NOMO-1 treated with DMSO at 0.1 percent for 48 hours (cell line): ENCODE measurements around the gene WDFY4.

Source experiments
- DNase-seq: peaks from one replicate; lab custom pipeline; 2025; ENCODE audit not compliant: unreplicated experiment; lab: John Stamatoyannopoulos, UW

The WDFY4 gene

DNA sequence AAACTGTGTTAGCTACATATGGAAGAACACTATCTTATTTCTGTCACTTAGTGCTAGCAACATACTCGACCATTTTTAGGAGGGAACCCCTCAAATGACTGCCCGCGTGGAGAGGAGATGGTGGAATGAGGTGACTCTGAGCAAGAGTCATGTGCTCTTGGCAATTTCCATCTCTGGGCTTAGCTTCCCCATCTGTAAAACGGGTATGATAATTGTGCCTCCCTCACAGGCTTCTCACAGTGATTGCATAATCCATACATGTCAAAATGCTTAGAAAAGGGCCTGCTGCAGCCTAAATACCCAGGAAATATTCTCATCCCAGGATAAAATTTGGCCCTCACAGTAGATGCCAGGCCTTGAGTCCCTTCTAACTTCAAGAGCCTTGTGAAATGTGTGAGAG is 86.6 kb downstream of the WDFY4 start:
- no peak for DNase-seq

DNA sequence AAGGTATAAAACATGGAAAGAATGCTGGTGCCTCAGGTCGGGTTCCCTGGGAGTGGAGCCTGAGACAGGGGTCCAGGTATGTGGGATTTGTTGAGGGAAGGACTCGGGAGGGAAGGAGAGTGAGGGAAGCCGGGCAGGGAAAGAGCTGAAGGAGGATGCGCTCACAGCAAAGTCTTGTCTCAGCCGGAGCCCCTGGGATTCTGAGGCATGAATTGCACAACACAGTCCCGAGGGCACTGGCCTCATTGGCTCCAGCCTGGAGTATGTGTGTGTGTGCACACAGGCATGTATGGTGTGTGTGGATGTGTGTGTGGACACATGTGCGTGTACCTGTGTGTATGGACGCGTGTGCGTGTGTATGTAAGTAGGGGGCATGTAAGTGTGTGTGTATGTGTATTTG is 87.4 kb downstream of the WDFY4 start:
- DNase-seq, result no peak

DNA sequence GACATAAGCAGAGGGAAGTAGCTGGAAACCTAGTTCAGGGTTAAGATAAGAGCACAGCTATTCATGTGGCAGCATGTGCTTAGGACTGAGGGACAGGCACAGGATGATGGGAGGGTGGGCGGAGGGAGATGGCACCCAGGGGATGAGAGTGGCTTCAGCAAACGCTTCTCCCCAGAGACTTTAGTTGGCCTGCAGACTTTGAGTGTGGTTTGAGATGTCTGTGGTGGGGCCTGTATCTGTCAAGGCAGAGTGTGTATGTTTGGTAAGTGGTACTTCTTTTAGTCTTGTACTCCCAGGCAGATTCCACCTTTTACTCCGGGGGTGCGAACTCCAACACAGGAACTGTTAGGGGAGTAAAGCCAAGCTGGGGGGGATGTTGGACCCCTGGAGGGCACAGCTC is 88.9 kb downstream of the WDFY4 start:
- DNase-seq, result no peak

DNA sequence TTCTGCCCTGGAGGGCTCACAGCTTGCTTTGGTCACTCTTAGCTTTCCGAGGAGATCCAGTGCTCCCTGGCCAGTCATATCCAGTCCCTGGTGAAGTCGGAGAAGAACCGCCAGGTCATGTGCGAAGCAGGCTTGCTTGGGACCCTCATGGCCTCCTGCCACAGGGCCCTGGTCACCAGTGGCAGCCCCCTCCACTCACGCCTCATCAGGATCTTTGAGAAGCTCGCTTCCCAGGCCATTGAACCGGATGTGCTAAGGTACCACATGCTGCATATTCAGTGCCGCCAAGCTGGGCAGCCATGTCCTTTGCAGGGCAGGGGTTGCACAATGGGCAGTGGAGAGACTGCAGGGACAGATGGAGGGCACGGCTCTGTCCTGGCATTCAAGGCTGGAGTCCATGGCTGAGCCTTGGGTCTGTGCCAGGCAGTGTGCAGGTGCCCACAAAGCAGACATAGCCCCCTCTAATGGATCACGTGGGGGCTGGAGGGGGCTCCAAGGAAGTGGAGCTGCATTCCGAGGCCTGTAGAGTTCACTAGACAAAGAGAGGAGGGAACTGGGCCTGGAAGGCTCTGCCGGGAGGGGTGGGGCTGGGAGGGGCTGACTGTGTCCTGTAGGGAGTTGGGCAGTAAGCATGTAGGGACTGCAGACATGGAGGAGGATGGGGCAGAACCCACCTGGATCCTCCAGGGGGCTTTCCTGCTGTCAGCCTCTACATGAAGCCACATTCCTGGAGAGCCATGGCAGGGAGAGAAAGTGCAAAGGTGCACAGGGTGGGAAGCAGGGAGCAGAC is 89.9 kb downstream of the WDFY4 start:
- no peak for DNase-seq

DNA sequence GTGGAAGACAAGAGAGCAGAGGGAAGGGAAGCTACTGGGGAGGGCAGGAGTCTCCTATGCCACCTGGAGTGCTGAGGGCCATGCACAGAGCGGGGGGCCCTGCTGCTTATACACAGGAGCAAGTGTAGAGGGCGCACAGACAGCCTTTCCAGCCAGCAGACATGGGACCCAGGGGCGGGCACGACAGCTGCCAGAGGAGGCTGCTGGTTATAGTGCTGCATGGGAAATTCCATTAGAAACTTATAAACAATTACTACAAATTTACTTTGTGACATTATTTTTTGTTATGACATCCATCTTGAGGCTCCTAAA is 90.5 kb downstream of the WDFY4 start:
- no peak for DNase-seq

DNA sequence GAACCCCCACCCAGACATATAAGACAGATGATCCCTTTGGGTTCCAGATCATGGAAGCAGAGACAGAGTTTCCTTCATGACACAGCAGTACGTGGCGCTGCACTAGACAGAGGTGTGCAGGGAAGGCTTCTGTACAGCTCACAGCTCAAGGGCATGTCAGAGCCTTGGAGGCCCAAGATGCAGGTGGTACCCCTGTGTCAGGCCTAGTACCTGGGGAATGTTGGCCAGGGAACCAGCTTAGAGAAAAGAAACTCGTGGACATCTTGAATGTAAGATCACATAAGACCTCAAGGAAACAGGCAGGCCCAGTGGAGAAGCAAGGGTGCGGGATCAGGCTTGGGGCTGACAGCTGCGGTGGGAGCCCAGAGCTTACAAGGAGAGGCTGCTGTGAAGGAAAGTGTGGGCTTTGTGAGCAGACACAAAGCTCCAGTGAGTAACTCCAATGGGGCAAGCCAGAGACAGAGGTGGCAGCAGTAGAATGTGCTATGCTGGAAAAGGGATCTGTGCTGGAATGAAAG is 91.4 kb downstream of the WDFY4 start:
- no peak for DNase-seq

DNA sequence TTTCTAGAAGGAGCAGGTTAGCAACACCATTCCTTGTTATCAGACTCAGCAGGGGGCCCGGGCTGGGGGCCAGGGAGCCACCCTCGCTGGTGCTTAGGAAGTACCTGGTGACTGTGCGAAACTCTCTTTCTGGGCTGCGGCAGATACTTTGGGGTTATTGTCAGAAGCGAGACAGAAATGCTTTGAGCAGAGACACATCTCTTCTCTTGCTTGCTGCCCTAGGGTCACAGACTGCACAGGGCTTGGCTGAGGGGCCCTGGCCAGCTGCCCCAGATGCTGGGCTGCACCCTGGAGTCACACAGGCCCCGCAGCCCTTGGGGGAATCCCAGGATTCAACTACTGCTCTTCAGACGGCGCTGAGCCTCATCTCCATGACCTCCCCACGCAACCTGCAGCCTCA is 91.9 kb downstream of the WDFY4 start:
- no peak for DNase-seq

DNA sequence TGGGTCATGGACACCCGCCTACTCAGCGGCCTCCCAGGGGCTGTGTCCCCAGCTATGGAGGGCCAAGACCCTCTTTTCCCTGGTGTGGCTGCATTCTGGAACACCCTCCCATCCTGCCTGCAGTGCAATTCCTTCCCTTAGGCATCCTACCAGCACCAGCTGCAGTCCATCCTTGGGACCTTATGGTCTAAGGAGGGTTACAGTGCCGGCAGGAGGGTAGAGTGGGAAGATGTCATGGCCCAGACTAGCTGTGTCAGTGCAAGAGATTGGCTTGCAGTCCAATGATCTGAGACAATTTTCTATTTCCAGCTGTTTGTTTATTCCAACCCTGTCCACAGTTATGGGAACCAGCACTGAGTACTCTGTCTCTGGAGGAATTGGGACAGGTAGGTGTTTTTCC is 92.4 kb downstream of the WDFY4 start:
- DNase-seq, result no peak

DNA sequence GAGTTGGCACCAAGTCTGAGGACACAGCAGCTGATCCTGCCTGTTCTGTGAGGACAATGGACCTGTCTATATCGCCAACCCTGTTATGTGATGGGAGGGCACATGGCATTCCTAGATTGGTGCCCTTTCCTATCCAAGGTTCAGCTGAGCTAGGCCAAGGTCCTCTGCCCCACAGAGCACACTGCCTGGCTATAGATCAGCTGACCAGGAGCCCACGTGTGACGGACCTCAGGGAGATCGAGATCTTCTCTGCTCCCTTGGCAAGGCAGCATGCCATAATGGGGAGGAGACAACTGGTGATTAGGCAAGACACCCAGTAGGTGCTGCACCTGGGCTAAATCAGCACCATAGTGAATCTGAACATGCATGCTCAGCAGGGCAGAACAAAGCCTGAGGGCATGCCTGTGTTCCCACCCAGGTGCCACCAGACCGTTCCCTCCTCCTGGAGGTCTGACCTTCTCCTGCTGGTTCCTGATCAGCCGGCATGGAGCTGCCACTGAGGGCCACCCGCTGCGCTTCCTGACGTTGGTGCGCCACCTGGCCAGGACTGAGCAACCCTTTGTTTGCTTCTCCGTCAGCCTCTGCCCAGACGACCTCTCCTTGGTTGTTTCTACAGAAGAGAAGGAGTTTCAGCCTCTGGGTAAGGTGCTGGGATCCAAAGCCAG is 93.7 kb downstream of the WDFY4 start:
- DNase-seq, result no peak

DNA sequence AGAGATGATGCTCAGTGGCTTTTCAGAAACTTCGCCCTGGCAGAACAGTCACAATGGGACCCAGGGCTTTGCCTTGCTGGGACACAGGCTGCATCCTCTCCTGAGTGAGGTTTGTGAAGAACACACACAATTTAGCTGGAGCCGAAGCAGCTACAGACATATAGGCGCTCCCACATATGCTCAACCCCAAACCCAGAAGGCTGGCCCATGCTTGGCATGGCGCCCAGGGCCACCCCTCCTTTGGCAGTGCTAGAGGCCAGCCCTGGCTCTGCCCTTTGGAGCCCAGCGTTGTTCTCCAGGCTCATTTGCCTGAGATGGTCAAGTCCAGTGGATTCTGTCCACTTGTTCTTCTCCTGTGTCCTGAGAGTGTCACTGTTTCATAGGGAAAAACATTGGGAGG is 94.4 kb downstream of the WDFY4 start:
- no peak for DNase-seq

DNA sequence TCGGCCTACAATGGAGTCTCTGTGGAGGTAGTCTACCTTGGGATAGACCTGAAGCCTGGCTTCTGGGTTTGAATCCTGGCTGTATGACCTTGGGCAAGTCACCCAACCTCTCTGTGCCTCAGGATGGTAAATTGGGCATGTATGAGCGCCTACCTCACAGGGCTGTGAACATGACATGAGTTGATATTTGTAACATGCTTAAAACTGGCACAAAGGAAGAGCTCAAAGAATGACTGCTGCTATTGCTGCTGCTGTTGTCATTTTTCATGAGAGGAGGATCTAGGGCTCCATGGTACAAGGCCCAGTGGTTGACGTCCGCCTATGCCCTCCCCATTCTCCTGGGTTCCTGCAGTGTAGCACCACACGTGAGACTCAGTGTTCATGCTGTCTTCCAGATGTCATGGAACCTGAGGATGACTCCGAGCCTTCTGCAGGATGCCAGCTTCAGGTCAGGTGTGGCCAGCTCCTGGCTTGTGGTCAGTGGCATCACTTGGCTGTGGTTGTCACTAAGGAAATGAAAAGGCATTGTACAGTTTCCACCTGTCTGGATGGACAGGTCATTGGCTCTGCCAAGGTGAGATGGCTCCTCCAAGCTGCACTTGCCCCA is 95.0 kb downstream of the WDFY4 start:
- DNase-seq, result no peak

DNA sequence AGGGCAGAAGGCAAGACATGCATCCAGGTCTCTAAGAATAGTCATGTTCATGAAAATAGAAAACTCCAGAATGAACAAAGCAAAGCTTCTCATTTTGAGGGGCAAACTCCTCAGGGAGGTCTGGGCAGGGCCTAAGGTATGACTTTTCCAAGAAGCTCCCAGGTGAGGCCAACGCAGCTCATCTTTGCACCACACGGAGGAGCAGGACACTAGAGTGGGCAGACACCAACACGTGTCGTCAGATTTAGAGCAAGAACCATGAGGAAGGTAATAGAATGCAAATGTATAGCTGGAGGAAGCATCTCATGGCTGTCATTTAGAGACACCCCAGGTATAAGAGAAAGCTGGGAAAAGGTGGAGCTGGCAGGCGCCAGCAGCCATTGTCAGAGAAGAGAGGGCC is 95.7 kb downstream of the WDFY4 start:
- DNase-seq, result no peak

DNA sequence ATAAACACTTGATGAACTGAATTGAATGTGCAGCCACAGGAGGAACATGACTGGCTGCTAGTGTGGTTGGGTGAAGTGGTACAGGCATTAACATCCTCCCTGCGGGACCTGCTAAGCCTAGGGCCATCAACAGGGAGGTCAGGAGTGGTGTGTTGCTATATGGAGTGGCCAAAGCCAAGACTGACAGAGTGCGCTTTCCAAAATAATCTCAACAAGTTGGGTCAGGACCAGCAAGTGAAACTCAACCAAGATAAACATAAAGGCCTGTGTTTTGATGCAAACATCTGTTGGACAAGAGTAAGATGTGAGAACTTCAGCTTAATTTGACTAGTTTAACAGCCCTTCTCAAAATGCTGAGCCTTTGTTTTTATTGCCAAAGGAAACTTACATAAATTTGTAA is 97.7 kb downstream of the WDFY4 start:
- no peak for DNase-seq

DNA sequence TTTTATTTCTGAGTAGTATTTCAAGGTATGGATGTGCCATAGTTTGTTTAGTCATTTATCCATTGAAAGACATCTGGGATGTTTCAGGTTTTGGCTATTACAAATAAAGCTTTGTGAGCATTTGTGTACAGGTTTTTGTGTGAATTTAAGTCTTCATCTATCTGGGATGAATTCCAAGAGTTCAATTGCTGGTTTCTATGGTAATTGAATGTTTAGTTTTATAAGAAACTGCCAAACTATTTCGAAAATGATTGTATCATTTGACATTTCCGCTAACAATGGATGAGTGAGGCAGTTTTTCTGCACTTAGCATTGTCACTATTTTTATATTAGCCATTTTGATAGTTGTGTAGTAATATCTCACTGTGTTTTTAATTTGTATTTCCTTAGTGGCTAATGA is 99.4 kb downstream of the WDFY4 start:
- no peak for DNase-seq

DNA sequence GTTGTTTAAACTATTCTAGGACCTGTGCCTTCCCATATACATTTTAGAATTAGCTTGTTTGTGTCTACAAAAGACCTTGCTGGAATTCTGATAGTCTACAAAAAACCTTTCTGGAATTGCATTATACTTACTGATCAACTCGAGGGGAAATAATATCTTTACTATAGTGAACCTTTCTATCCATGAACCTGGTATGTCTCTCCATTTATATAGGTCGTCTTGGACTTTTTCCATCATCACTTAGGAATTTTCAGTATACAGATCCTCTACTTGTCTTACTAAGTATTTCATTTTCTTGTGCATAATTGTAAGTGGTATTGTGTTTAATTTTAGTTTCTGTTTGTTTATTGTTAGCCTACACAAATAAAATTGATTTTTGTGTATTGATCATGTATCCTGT is 101.1 kb downstream of the WDFY4 start:
- DNase-seq, result no peak

DNA sequence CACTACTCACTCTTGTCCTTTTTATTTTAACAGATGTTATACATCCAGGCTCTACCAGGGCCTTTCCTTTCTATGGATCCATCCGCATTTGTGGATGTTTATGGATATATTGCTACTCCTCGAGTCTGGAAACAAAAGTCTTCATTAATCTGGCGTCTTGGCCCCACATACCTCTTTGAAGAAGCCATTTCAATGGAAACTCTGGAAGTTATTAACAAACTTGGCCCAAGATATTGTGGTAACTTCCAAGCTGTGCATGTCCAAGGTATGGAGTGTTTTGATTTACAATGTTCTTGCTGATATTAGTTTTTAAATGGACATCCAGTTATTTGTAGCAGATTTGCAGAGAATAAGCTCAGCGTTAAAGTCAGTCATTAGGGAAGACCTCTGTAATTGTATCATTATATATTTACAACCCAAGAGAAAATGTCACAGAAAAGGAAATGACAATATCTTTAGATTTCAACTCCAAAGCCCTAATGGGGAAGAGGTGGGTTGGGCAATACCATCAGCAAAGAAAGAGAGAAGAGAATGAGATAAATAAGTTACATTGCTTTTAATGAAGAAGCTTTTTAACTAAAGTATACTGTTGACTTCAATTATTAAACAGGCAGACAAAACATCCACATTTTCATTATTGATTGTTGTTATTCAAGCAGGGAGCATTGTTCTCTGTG is 102.1 kb downstream of the WDFY4 start:
- DNase-seq, result no peak

DNA sequence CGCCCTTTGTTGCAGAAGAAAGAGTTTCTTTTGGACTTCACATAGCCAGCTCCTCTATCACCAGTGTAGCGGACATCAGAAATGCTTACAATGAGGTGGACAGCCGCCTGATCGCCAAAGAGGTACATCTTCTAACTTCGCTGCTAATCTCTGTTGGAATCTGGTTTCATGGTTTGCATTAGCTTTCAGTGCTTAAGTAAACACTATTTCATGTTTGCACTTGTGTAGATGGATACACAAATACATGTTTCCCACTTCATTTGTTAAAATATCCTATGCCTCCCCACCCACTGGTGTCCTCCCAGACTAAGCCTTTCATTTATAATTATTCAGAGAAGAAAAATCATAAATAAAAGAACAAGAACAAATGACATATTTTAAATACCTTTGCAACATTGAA is 103.9 kb downstream of the WDFY4 start:
- no peak for DNase-seq

DNA sequence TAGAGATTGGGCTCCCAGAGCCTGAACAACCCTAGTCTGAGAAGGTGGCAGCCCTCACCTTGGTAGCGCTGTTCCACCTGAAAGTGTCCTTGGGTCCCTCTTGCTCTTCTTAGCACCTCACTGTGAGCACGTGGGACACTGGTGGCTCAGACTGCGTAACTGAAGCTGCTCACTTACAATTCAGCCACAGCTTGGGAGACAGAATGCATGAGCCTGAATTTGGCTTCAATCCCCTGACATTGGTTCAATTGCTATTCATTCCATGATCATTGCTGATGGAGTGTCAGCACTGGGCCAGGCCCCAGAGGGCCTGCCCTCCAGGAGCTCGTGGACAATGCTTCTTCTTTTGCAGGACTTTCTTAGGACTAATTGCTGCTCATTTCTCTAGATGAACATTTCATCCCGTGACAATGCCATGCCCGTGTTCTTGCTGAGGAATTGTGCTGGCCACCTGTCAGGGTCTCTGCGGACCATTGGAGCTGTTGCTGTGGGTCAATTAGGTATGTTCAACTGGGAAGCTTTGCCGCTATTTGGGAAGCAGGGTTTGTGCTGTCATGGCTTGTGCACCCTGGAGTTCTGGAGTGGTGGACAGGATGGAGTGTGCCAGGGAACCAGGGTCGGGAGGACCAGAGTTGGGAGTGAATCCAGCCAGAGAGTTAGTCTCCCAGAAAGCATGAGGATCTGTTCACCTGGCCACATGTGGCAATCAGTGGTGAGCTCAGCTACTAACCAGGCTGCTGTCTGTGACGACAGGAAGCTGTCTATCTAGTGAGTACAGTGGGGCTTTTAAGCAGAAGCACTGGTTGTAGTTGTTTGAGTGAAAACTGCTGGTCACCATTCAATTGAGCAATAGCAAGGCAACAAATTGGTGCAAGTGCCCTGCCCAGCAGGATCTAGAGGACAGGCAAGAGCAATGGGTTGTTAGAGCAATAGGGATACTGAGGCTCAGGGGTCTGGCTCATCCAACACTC is 105.1 kb downstream of the WDFY4 start:
- no peak for DNase-seq

DNA sequence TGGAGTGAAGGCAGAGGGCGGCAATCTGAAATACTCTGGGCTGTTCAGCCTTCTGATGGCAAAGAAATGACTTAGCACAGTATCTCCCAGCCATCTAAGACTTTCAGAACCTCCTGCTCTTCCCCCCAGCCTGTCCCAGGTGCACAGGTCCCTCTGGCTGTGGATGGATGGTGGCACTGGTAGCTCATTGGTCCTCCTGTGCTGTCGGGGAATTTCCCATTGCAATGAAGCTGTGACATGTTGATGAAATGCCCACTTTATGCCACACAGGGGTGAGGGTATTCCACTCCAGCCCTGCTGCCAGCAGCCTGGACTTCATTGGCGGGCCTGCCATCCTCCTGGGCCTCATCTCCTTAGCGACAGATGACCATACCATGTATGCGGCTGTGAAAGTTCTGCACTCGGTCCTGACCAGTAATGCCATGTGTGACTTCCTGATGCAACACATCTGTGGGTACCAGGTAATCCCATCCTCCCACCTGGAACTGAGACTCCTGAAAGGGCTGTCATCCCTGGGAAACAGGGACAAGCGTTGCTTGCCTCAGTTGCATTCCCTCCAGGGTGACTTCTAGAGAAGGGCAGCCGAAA is 105.9 kb downstream of the WDFY4 start:
- DNase-seq, result no peak

DNA sequence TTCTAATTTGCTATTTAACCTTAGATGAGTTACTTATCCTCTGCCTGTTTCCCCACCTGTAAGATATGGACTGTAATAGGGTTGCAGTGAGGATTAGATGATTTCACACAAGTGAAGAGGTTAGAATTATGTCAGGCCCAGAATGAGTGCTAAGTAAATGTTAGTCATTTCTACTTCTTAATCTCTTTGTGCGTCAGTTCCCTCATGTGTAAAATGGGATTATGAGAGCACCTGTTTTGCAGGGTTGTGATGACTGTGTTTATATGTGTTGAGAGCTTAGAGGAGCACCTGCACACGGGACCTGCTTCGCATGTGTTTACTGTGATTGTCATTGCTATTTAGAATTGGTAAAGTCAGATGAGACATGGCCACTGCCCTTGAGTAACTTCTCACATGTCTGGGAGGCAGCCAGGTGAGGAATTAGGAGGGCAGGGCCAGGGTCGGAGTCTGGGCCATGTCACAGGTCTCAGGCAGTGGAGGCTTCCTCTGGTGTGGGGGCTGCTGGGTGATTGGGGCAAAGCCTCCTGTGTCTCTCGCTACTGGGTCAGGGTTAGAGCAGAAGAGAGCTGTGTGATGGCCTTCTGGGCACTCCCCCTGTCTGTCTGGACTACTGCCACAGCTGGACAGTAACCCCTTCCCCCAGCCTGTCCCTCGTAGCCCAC is 106.7 kb downstream of the WDFY4 start:
- no peak for DNase-seq
